Activated CD4-positive, alpha-beta T cell treated with anti-CD3 and anti-CD28 coated beads, Interleukin-10, Interleukin-2, amounts not matched to agents 100 ng/mL and 50 ng/mL, durations not matched to agents 16 hours and 8 hours (primary cell): ENCODE data around the gene BTBD16.

Experiments
- DNase-seq: peaks from one replicate; pipeline ENCODE4 v3.0.0-alpha.2; 2020

BTBD16 gene

GRCh38 chr10:122276611-122277208 is 5.6 kb downstream of the BTBD16 start:
- DNase-seq = no peak

- no peak for DNase-seq
Observed at GRCh38 chr10:122277526-122278136, 6.5 kb downstream of the BTBD16 start.

GRCh38 chr10:122279725-122280141 is 8.6 kb downstream of the BTBD16 start:
- peak; percentile 34 for DNase-seq

- no peak for DNase-seq
Observed at GRCh38 chr10:122280156-122280555, 9.1 kb downstream of the BTBD16 start.

GRCh38 chr10:122281018-122281626 is 10.0 kb downstream of the BTBD16 start:
- no peak for DNase-seq

DNA sequence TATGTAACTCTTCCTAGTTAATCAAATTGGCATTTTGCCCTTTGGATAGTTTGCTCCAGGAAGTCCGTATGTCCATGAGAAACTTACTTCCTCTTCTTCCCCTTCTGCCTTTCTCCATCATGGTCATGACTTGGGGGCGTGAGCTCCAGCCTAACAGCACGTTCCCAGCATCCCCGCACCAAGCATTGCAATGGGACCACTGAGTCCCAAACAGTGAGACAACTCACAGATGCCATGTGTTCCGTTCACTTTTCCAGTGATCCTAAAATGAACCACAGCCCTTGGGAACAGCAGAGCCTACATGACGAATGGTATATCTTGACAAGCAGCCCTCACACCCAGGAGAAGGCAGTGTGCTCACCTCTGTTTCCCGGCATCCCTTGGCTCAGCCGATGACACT is 10.7 kb downstream of the BTBD16 start:
- DNase-seq = no peak

DNA sequence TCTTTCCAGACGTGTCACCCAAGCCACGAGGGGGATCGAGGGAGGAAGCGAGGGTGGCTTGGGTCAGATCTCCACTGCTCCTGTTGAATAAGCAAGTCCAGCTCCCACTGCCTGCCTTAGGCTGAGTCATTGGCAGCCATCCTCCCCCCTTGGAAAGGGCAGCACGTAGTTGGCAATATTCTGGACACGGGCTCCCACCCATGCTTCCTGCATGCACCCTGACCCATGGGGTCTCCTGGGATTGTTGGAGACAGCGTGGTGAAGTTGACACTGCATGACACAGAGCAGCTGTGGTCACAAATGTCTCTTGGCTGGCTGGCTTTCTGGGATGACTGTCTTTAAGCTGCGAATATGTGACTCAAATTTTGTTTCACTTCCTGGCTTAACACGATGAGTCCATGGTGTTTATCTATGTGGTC is 11.2 kb downstream of the BTBD16 start:
- DNase-seq = no peak

- no peak for DNase-seq
Observed at GRCh38 chr10:122282909-122283308, 11.8 kb downstream of the BTBD16 start.

DNA sequence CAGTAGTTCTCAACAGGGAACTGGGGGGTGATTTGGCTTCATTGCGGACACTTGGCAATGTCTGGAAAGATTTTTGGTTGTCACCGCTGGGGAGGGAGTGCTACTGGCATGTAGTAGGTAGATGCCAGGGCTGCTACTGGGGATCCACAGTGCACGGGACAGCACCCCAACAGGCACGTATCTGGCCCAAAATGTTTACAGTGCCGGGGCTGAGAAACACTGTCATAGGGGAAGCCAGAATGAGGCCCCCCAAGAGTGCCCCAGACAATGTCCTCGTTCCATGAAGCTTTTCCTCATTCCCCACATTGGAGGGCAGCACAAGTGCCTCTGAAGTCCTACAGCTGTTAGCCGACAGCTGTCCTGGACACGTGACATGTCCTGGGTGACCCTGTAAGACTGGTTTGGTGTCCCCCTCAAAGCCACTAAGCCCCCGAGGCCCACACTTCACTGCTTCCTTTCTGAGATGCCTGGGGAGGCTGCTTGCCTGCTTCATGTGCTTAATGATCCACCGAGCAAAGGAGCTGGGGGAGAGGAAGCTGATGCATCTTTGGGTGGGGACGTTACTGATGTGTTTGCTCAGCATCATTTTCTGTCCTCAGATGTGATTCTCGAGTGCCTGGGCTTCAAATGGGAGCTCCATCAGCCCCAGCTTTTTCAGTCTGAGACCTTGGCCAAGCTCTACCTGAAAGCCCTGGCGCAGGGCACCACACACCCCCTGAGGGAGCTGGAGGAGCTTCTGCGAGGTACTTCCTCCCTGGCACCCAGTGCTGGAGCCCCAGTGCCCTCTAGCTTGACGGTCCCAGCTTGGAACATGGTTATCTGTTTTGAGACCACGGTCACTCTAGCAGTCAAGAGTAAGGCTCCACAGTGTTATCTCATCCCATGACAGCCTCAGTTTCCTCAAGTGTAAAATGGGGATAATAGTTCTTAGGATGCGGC is 14.7 kb downstream of the BTBD16 start:
- no peak for DNase-seq

GRCh38 chr10:122286867-122287266 is 15.8 kb downstream of the BTBD16 start:
- no peak for DNase-seq

GRCh38 chr10:122287570-122287969 is 16.5 kb downstream of the BTBD16 start:
- no peak for DNase-seq

DNA sequence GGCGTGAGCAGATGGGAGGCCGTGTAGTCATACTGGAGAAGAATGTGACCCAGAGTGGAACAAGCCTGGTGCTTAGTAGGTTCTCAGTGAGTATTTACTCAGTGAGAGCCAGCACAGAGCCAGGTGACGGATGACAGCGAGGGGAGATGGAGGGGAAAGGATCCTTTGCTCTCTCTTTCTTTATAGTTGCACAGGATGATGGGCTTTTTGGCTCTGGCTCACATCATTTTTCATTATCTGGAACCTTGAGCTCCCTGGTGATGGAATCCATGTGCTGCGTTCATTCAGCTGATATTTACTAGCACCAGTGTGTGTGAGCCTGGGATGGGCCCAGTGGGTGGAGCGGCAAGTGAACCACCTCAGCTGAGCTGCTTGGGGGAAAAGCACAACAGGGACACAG is 17.2 kb downstream of the BTBD16 start:
- DNase-seq = no peak

DNA sequence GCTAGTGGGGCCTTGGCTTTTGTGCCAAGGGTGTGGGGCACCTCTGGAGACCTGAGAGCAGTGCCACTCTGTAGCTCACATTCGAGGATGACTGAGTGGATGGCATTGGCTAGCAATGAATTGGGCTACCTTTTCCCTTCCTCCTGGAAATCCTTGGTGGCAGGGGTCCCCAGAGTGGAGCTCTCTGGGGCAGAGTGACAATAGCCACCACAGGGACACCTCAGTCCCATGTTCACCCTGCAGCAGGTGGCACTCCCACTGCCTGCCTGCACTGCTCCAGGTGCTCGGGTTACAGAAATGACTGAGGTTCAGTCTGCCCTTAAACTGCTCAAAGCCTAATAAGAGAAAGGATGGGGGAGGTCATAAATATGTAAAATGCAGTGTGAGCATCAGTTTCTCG is 17.8 kb downstream of the BTBD16 start:
- DNase-seq = no peak

GRCh38 chr10:122290334-122290733 is 19.2 kb downstream of the BTBD16 start:
- DNase-seq = no peak

- no peak for DNase-seq
Observed at GRCh38 chr10:122290833-122291532, 19.9 kb downstream of the BTBD16 start.

- no peak for DNase-seq
Observed at GRCh38 chr10:122291739-122292138, 20.6 kb downstream of the BTBD16 start.

- no peak for DNase-seq
Observed at GRCh38 chr10:122292376-122292775, 21.3 kb downstream of the BTBD16 start.

GRCh38 chr10:122293156-122293960 is 22.3 kb downstream of the BTBD16 start:
- DNase-seq = peak; percentile 19

GRCh38 chr10:122293961-122294380 is 22.9 kb downstream of the BTBD16 start:
- DNase-seq = no peak

DNA sequence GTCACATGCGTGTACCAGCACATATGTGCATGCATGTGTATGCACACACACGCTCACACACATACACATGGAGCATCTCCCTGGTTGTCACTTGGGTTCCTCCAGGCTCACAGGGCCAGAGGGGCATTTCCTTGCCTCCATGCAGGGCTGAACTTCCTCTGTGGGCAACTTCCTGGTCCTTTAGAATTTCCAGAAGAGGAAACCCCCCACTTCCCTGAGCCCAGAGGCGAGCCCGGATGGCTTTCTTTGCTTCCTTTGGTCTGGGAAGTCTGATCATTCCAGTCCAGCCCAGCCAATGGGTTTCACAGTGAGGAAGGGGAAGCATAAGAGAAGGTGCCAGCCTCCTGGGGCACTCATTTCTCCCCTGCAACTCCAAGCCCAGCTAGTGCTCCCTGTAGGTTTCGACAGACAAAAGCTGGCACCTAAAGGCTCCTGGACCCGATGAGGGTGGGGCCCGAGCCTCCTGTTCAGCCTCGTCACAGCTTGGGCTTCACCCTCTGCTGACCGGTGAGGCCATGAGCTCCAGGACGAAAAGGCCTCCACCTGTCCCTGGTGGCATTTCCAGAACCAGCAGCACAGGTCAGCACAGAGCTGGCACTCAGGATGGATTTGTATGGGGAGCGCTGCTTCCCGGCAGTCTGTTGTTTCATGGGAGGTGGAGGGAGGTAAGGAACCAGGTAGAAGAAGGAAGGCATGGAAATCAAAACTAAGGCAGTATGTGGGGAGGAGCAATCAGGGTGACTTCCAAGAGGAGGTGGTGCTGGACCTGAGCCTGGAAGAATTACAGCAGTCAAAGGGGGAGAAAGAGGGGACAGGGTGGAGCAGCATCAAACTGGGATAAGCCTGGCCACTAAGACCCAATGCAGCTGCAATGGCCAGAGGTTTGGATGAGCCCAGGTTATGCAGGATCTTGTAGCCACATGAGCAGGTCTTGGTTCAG is 23.7 kb downstream of the BTBD16 start:
- DNase-seq = no peak

GRCh38 chr10:122295451-122295809 is 24.3 kb downstream of the BTBD16 start:
- DNase-seq = no peak
